GM18873 (cell line): ENCODE results near the gene KCNJ3.

ENCODE experiments used
- ATAC-seq: cut with Tn5 transposase; IDR thresholded peaks from one replicate; pipeline ENCODE4 v1.9.1; 2021; ENCODE audit warnings: mild to moderate bottlenecking, moderate library complexity, moderate number of reproducible peaks; ENCODE audit not compliant: unreplicated experiment, low FRiP score

Gene KCNJ3

GRCh38 chr2:154706660-154707059 lies 8.2 kb downstream of the KCNJ3 start:
- ATAC-seq, result no peak

GRCh38 chr2:154707994-154708575 lies 9.6 kb downstream of the KCNJ3 start:
- no peak for ATAC-seq

GRCh38 chr2:154709215-154709614 lies 10.7 kb downstream of the KCNJ3 start:
- no peak for ATAC-seq

- ATAC-seq, result no peak
Observed at GRCh38 chr2:154710078-154710477, 11.6 kb downstream of the KCNJ3 start.

GRCh38 chr2:154710685-154711084 lies 12.2 kb downstream of the KCNJ3 start:
- ATAC-seq, result no peak

GRCh38 chr2:154713675-154714074 lies 15.2 kb downstream of the KCNJ3 start:
- no peak for ATAC-seq

GRCh38 chr2:154720651-154721050 lies 22.2 kb downstream of the KCNJ3 start:
- no peak for ATAC-seq

- ATAC-seq, result no peak
Observed at GRCh38 chr2:154724194-154724797, 25.8 kb downstream of the KCNJ3 start.

- no peak for ATAC-seq
Observed at GRCh38 chr2:154740361-154740760, 41.9 kb downstream of the KCNJ3 start.

- ATAC-seq, result no peak
Observed at GRCh38 chr2:154758871-154759270, 60.4 kb downstream of the KCNJ3 start.

GRCh38 chr2:154762638-154763037 lies 64.1 kb downstream of the KCNJ3 start:
- no peak for ATAC-seq

GRCh38 chr2:154771664-154772284 lies 73.3 kb downstream of the KCNJ3 start:
- ATAC-seq, result no peak

GRCh38 chr2:154776825-154777224 lies 78.3 kb downstream of the KCNJ3 start:
- no peak for ATAC-seq

GRCh38 chr2:154794406-154794805 lies 95.9 kb downstream of the KCNJ3 start:
- ATAC-seq, result no peak

GRCh38 chr2:154795651-154796050 lies 97.2 kb downstream of the KCNJ3 start:
- no peak for ATAC-seq

- no peak for ATAC-seq
Observed at GRCh38 chr2:154804451-154804850, 106.0 kb downstream of the KCNJ3 start.

- ATAC-seq, result no peak
Observed at GRCh38 chr2:154813636-154814035, 115.1 kb downstream of the KCNJ3 start.

GRCh38 chr2:154814856-154815255 lies 116.4 kb downstream of the KCNJ3 start:
- ATAC-seq, result no peak

- no peak for ATAC-seq
Observed at GRCh38 chr2:154825358-154825757, 126.9 kb downstream of the KCNJ3 start.

- ATAC-seq, result no peak
Observed at GRCh38 chr2:154826827-154827226, 128.3 kb downstream of the KCNJ3 start.

GRCh38 chr2:154827286-154827685 lies 128.8 kb downstream of the KCNJ3 start:
- ATAC-seq, result no peak

GRCh38 chr2:154832711-154833110 lies 134.2 kb downstream of the KCNJ3 start:
- ATAC-seq, result no peak
